Colonic mucosa (tissue), 4 donors: ENCODE results near the gene UBE2O. TPM values are rescaled to one million over a fixed set of nuclear protein-coding genes. Genes with fewer than 3 reads are reported as not detected.

Experiments
- DNase-seq: peaks from one replicate; pipeline ENCODE4 v3.0.0-alpha.2; 2020
- H3K27ac ChIP-seq: fragments of 200-600 bp; one replicate; pipeline ENCODE4 v1.8.0; 2021
- H3K27me3 ChIP-seq: fragments of 200-600 bp; one replicate; pipeline ENCODE4 v1.8.0; 2021
- H3K36me3 ChIP-seq: fragments of 200-600 bp; one replicate; pipeline ENCODE4 v1.8.0; 2021
- H3K4me1 ChIP-seq: fragments of 200-600 bp; one replicate; pipeline ENCODE4 v1.8.0; 2021; ENCODE audit warnings: mild to moderate bottlenecking
- H3K4me3 ChIP-seq: fragments of 200-600 bp; one replicate; pipeline ENCODE4 v1.8.0; 2021
- H3K9ac ChIP-seq, 2 donors: one replicate each; pipeline ENCODE4 v1.7.0; 2013; ENCODE audit warnings: control low read depth in 2 of 2, low read depth in 2 of 2, low read length in 2 of 2
- H3K9me3 ChIP-seq: fragments of 200-600 bp; one replicate; pipeline ENCODE4 v1.8.0; 2021
- CTCF ChIP-seq: fragments of 200-600 bp; IDR thresholded peaks from one replicate; pipeline ENCODE4 v1.8.0; 2022; ENCODE audit warnings: antibody characterized with exemption, mild to moderate bottlenecking
- intact Hi-C: fragments of 100-400 bp; cut with DNase I; formaldehyde crosslinking; loops from one replicate; pipeline ENCODE4 v1.14.1; 2022
- total RNA-seq, 2 donors: library from RNA; stranded (reverse); fragmentation: NEBNext Ultra II Directional in 1 of 2; extraction: Animal tissue kit (Norgen Biotek cat#: 25700) in 1 of 2; gene quantifications; one replicate each; pipeline ENCODE4 v1.2.1, GENCODE V29; 2021
- donor health status: healthy.
- donor health status: DM: no; HTN: no; CAD: no.
- donor health status: DM: no; HTN: no; CAD: no.

Gene UBE2O
- total RNA-seq, 2 donors from 2014 or later, result 17.5 to 25.2 TPM

- no peak for TF ChIP-seq CTCF
- Histone ChIP-seq H3K4me1 (no peaks in the 10 kb centered on the region), H3K9me3 (no peaks in the 10 kb centered on the region), H3K9ac (no peak overlapping the region), H3K27ac (no peak overlapping the region), H3K4me3 (no peak overlapping the region), H3K36me3 (no peaks in the 10 kb centered on the region), H3K27me3 (no peaks in the 10 kb centered on the region)
- no peak for DNase-seq
- intact Hi-C loops, result no loop called here
These were observed 9.8 kb upstream of the UBE2O start for GRCh38 chr17:76462556-76463290.

- intact Hi-C loops, result no loop called here
- Histone ChIP-seq H3K27me3 (no peaks in the 10 kb centered on the region), H3K9me3 (no peaks in the 10 kb centered on the region), H3K27ac (no peak overlapping the region), H3K4me1 (no peaks in the 10 kb centered on the region), H3K36me3 (no peaks in the 10 kb centered on the region), H3K4me3 (no peak overlapping the region), H3K9ac (no peak overlapping the region)
- DNase-seq, result no peak
- no peak for TF ChIP-seq CTCF
These were observed 9.0 kb upstream of the UBE2O start for GRCh38 chr17:76461765-76462555.

- H3K36me3 ChIP-seq, result no peaks in the 10 kb centered on the region
- no peaks in the 10 kb centered on the region for H3K4me1 ChIP-seq
- intact Hi-C loops, result loop anchor here (5.0 kb wide), 1 partner anchor 52 kb away; no protein-coding TSS in a partner anchor
- no peak overlapping the region for H3K4me3 ChIP-seq
- H3K9ac ChIP-seq, result no peak overlapping the region
- no peak for DNase-seq
- H3K27ac ChIP-seq, result no peak overlapping the region
- H3K9me3 ChIP-seq, result no peaks in the 10 kb centered on the region
- H3K27me3 ChIP-seq, result no peaks in the 10 kb centered on the region
- no peak for TF ChIP-seq CTCF
These were observed 6.7 kb upstream of the UBE2O start for GRCh38 chr17:76459674-76460073.

GRCh38 chr17:76458580-76459490 is 5.9 kb upstream of the UBE2O start:
- peak; percentile 56 for DNase-seq
- intact Hi-C loops, result loop anchor here (5.0 kb wide), 1 partner anchor 52 kb away; no protein-coding TSS in a partner anchor
- Histone ChIP-seq H3K27me3 (no peaks in the 10 kb centered on the region), H3K36me3 (no peaks in the 10 kb centered on the region), H3K4me3 (no peak overlapping the region), H3K27ac (no peak overlapping the region), H3K9ac (no peak overlapping the region), H3K9me3 (no peaks in the 10 kb centered on the region), H3K4me1 (no peaks in the 10 kb centered on the region)
- TF ChIP-seq CTCF, result peak; percentile 40

- no peak overlapping the region for H3K4me3 ChIP-seq
- H3K9ac ChIP-seq, result no peak overlapping the region
- TF ChIP-seq CTCF, result no peak
- H3K4me1 ChIP-seq, result no peaks in the 10 kb centered on the region
- intact Hi-C loops, result no loop called here
- H3K9me3 ChIP-seq, result no peaks in the 10 kb centered on the region
- no peak for DNase-seq
- no peak overlapping the region for H3K27ac ChIP-seq
- no peaks in the 10 kb centered on the region for H3K36me3 ChIP-seq
- no peaks in the 10 kb centered on the region for H3K27me3 ChIP-seq
These were observed 435 bp upstream of the UBE2O start for GRCh38 chr17:76453431-76453743.
